Dedifferentiated amniotic fluid mesenchymal stem cell (primary cell): ENCODE data around the gene TBC1D16.
"Not testable (repeated sequence)": the region's sequence is repeated elsewhere in the genome, so short reads cannot be mapped to it uniquely, and the experiment has no call there.

Source experiments
- DNase-seq: peaks from one replicate; pipeline ENCODE4 v3.0.0-alpha.2; 2016; ENCODE audit errors: extremely low spot score

The TBC1D16 gene

DNA sequence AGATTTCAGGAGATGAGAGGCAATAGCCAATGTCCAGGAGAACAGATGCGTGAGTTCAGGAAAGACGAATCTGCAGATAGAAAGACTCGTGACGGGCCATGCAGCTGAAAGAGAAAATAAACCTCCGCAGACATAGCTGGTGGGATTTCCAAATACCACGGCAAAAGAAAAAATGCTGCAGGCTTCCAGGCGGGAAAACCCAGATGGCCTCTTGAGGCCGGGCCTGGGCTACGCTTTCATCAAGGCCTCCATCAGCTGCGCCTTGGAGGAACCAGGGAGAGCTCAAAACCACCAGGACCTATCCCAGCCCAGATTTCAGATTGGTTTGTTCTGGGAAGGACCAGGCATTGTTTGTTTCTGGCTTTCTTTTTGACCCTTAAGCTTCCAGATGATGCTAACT lies 17.4 kb upstream of the TBC1D16 start:
- no peak for DNase-seq

DNA sequence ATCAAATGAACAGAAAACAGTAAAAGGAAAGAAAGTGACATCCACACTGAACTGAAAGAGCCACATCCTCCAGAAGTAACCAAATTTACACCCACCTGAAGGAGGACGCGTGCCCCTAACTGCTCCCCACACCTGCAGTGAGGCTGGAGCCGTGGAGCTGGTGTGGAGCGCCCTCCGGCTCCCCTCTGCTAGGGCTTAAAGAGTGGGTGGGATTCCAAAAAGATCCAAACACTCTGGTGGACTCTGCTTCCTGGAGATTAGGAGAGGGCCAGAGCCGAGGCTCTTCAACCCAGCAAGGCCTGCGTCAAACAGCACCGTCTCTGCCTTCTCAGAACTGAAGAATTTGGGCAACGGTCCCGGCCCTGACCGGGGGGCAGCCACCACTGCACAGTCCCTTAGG lies 16.0 kb upstream of the TBC1D16 start:
- no peak for DNase-seq

DNA sequence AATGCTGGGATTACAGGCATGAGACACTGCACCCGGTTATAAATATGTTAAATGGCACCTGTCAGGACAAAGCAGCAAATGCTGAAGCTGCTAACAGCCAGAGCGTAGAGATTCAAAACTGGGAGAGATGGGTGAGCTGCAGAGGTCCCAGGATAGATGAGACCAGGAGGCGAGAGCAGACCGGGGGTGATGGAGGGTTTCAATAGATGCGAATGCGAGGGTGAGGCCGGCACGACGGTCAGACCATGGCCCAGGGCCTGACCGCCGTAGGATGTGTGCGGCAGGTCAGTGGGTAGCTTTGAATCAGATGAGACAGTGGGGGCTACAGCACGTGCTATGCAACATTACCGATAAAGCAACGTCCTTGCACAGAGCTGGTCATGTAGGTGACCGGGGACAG lies 15.0 kb upstream of the TBC1D16 start:
- no peak for DNase-seq

DNA sequence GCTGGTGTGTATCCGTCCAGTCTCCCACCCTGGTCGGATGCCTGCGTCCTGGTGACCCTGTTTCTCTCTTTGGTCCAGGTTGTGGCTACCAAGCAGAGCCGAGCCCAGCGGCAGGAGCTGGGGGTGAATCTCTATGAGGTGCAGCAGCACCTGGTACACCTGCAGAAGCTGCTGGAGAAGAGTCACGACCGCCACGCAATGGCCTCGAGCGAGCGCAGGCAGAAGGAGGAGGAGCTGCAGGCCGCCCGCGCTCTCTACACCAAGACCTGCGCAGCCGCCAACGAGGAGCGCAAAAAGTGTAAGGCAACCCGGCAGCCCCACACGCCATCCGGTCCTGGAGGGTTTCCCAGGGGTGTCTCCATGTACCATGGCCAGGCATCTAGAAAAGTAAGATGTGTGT lies 14.3 kb upstream of the TBC1D16 start:
- no peak for DNase-seq

DNA sequence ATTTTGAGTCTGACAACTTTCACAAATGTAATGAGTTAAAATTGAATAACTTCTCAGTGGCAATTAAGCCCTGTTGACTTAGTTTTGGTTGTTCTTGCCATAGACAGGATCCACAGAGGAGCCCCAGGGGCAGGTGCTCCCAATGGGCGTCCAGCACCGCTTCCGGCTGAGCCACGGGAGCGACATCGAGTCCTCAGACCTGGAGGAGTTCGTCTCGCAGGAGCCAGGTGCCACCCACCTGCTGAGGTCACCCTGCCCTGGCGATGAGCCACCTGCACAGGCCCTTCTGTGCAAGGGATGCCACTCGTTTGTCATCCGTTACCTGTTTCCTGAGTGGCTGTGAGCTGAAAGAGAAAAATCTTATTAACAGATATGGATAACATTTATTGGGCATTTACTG lies 11.5 kb upstream of the TBC1D16 start:
- no peak for DNase-seq

DNA sequence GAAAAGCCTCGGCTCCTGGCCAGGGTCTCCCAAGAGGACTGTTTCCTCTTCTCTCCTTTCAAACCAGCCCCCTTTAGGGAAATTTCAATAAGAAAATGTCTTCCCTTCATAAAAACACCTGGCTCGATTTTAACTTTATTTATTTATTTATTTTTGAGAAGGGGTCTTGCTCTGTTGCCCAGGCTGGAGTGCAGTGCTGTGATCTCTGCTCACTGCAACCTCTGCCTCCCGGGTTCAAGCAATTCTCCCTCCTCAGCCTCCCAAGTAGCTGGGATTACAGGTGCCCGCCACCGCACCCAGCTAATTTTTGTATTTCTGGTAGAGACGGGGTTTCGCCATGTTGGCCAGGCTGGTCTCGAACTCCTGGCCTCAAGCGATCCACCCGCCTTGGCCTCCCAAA lies 11.0 kb upstream of the TBC1D16 start:
- not testable (repeated sequence) for DNase-seq

DNA sequence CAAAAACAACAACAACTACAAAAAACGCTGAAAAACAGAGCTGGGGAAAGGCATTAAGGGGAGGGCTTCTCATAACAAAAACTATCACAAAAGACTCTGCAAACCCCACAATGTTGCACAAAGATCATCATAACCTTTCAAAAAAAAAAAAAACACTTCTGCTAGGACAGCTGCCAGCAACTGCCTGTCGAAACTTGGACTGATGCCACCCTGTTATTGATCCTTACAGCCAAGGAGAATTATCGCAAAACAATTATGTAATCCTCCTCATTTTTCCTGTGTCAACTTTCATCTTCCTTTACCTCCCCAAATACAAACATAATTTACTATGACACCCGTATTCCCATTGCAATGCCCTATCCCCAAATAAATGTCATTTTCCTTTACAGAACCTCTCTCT lies 10.0 kb upstream of the TBC1D16 start:
- DNase-seq, result no peak

DNA sequence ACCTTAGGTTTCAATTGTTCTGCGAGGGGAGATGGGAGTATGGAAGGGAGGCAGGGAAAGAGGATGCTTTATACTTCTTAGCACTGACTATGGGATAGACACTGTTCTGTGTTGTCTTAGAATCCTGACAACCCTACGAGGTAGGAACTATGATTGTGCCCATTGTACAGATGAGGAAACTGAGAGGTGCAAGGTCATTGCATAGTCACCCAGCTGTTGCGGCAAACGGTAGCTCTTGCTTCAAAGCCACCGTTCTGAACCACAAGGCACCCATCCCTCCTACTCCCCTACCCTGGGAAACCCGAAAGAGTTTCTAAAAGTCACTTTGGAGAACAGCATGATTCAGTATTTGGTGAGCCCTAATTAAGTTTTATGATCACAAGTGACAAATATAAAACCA lies 8.3 kb upstream of the TBC1D16 start:
- DNase-seq, result no peak

DNA sequence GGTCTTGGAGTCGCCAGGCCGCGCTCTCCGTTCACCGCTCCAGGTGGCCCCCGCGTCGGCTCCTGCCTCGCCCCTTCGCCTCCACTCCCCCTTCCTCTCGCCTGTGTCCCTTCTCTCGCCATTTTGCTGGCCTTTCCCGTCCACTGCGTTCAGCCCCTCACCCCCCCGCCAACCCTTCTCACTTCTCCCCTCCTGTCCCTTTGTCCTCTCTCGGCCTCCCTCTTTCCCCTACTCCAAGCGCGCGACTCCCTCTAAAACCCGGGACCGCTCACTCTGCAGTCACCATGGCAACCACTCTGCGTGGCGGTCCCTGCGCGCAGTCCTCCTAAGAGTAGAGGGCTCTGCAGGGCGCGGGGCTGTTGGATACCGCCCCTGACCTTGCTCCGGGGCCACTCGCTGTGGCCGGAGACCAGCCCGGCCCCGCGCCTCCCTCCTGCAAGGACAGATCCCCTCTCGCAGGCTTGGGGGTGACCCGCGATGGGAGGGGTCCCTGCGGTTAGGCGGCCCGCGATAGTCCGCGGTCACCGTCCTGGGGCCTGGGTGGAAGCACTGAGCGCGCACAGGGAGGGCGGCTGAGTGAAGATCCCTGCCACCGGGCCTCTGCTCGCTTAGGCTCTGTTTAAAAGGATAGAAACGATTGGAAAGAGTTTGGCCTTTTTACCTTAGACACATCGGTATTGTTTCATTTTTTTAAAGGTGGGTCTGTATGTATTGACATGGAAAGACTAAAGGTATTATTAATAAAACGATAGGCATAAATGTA lies 1.2 kb upstream of the TBC1D16 start:
- peak; percentile 43 for DNase-seq

DNA sequence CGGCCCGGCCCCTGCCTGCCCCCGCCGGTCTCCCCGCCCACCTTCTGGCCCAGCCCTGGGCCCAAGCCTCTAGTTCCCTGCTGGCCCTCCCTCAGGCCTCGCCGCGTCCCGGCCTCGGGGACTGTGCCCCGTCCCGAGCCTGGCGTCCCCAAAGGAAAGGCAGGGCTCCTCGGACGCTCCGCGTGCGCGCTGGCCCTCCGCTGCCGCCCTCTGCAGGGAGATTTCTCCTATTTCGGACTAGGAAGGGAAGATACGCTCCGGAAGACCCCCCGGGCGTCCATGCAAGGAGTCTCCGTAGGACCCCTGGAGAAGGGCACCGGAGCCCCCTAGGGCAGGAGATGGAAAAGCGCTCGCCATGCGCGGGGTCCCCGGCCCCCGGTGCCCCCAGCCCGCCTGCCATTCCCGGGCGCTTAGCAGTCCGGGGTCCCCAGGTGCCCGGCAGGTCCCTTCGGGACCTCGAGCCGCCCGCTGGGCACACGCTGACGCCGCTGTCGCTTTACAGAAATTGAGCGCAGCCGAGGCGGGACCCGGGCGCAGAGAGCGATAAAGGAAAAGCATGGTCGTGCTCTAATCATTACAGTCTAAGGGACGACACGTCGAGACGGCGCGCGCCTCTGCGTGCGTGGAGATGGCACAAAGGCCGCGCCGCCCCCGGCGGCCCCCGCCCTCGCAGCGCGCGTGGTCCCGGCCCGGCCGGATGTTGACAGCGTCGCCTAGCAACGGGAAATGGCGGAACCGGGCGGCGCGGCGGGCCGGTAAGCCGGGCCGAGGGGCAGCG lies 454 bp upstream of the TBC1D16 start, which contains the start of gene CCDC40:
Gene CCDC40 (plus strand): TSS at position 706 of the 778 bp plus-strand sequence. CDS start 21 bp downstream, at position 727.
- DNase-seq, result peak; percentile 67

DNA sequence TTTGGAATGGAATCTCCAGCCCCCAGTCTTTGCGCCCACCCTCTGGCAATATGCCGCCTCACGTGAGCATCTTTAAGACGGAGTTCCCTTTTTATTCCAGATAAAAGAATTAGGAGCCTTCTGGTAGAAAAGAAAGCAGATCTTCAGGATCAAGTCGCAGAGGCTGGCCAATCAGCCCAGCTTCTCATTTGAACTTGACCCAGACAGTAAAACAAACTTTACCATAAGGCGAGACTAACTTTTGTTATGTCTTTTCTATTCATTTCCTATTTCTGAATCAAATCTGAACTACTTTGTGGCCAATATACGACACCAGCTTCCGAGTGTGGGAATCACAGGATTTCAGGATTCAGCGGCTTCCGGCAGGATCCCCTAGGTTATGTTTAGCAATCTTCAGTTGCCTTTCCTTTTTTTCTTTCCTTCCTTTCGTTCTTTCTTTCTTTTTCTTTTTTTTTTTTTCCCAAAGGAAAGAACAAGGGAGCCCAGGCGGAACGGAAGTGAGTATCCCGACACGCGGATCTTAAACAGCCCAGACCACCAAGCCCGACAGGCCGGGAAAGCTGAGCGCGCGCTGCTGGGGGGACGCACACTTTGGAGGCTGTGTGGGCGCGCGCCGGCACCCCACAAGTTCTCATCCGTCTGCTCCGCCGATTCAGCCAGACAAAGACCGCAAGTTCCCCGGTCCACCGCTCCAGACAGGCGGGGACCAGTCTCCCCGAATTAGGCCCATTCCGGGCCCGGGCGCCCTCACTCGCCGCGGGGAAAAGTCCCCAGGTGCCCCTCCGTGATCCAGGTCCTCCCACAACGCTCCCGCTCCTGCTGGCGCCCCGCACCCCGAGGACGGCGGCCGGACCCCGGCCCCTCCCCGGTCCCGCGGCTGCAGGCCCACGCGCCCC lies 633 bp downstream of the TBC1D16 start:
- peak; percentile 42 for DNase-seq

DNA sequence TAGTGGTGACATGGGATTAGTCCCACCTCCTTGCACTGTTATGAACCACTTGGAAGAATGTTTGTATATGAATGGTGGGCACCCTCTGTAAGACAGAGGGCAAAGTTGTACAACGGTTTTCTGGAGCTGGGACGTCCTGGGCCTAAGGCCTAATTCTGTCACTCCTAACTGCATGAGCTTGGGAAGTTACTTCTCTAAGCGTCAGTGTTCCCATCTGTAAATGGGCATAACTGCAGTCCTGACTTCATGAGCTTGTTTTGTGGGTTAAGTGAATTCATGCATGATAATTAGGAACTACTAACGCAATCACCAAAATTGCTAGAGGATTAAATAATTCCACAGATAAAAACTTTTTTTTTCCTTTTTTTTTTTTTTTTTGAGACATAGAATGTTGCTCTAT lies 1.8 kb downstream of the TBC1D16 start:
- no peak for DNase-seq

DNA sequence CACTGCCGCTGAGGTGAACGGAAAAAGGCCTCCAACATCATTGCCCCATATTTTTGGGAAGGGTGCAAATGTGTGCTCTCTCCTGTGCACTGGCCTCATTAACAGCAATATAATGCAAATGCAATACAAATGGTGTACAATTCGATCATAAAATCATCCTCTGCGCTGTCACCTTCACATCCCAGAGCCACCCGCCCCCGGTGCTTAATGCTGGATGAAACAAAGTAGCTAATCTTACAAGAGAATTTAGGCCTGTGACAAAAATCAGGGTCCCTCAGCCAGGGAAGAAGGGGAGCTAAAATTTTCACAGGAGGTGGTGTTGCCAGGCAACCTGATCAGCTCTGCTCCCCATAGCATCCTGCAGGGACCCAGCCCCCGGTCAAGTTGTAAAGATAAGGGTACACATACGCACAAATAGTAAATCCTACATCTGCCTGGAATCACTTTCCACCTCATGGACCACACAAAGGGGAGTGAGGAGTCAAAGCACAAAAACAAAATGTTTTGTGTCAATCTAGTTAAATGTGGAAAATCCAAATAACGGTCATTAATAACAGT lies 3.0 kb downstream of the TBC1D16 start:
- no peak for DNase-seq

DNA sequence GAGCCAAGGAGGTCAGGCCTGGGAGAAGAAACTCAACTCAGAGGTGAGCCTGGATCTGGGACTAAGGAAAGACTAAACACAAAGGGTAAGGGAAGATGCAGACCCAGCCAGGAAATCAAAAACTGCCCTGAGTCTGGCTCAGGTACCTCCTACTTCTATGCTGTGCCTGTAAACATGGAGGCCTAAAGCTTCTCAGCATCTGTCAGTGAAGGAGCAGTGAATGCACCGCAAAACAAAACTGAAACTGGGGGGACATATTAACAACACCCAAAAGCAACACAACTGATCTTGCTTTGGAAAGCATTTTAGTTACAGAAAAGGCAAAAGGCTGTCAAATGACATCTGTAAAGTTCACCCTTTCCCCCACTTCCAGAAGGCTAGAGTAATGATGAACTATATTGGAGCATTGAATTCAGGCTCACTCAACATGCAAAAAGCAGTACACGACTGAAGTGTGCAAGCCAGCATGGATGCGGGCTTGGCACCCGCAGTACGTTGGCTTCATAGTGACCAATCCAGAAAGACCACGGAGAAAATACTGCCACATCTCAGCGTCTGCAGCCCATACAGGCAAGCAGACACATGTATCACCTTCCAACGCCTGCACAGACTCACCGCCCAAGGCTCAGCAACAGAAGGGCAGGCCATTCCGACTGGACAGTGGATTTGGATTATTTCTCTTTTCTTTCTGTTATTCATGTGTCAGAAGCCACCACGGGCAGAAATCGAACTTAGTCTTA lies 3.8 kb downstream of the TBC1D16 start:
- DNase-seq, result no peak

DNA sequence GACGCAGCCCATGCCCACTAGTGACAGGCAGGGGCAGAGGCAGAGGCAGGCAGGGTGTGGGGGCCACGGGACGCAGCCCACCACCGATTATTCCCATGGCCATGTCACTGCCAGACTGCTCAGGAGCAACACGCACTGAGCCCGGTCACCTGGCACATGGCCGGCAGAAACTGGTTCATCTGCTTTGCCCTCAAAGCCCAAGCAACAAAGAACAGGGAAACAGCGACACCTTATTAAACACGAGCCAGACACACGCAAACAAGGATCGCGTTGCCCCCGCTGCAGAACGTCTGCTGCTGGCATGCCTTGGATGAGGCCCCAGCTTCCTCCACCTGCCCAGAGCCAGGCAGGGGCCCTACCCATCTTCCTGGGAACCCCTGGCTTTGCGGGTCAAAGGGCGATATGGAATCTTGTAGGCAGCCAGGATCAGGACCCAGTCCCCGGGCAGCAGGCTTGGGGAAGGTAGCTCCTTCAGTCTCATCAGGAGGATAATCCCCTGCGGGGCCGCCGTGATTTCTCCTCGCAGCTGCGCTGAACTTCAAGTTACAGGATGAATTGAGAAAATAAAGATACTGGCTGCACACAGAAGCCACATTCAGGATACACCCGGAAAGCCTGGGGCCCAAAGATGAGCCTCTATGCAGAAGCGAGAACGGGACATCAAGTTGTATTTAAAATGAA lies 4.8 kb downstream of the TBC1D16 start:
- DNase-seq, result no peak

DNA sequence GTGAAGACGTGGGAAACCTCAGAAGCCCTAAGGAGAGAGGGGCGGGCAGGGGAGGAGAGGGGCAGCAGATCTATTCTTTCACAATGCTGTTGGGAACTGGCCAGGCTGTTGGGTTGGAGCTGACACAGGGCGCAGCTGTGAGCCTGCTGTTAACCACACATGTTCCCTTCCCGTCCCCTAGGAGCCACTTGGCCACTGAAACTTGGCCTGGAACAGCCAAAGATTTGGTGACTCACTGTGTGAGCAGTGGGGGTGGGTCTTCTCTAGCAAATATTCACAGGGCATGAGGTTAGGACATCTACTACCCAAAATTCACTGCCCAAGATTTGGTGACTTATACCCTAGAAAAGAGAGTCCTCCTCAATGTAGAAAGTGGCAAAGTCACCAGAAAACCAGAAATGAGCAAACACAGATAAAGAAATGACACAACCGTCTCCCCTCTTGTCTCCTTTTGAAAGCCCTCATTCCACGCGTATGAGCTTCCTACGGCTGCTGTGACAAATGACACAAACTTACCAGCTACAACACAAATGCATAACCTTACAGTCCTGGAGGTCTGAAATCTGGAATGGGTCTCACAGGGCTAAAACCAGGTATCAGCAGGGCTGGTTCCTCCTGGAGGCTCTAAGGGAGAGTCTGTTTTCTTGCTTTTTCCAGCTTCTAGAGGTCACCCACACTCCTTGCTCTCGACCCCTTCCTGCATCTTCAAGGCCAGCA lies 6.3 kb downstream of the TBC1D16 start:
- peak; percentile 36 for DNase-seq

DNA sequence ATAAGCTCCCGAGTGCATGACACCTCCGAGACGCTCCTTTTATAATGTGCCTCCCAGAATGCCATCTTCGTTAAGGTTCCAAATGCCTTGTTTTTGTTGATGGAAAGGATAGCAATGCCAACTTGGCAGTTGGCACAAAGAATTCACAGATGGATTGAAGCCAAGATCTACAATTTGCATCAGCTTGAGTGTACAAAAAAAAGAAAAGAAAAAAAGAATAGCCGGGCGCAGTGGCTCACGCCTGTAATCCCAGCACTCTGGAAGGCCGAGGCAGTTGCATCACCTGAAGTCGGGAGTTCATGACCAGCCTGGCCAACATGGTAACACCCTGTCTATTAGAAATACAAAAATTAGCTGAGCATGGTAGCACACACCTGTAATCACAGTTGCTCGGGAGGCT lies 7.6 kb downstream of the TBC1D16 start:
- no peak for DNase-seq

DNA sequence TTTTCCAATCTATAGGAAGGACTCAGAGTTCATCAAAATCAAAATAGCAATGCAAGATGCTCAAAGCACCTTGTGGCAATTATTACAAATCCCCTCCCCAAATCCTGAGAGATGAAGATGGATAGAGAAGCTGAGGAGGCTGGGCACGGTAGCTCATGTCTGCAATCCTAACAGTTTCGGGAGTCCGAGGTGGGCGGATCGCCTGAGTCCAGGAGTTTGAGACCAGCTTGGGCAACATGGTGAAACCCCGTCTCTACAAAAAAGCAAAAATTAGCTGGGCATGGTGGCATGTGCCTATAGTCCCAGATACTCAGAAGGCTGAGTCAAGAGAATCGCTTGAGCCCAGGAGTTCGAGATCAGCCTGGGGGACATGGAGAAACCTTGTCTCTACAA lies 8.6 kb downstream of the TBC1D16 start:
- no peak for DNase-seq

DNA sequence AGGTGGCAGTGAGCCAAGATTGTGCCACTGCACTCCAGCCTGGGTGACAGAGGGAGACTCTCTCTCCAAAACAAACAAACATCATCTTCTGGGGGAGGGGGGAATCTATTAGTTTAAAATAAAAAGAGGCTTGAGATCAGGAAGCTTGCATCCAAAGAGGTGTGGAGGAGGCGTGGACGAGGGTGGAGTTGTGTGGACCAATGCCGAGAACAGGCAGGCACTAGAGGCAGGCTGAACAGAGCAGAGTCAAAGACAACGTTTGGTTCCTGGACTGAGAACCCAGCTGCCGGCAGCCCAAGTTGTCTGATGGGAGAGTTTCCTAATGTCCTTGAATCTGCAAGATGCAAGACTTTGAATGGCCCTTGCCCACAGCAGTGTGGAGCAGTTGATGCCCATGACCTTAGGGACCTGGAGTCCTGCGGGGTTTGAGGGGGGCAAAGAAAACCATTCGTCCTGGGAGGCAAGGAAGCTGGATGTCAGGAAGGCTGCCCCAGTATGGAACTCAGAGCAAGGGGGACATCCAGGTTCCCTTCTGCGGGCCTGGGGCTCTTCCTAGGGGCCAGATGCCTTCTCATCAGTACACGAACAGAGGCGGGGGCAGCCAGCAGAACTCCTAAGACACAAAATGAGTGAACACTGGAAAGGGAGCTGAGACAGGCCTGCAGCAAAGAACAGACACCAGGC lies 9.2 kb downstream of the TBC1D16 start:
- no peak for DNase-seq
